HG03280 (cell line): Measurements from ENCODE around the gene ANO10.
"Not testable (repeated sequence)": the region's sequence is repeated elsewhere in the genome, so short reads cannot be mapped to it uniquely, and the experiment has no call there.

Experiments
- ATAC-seq: cut with Tn5 transposase; IDR thresholded peaks from one replicate; pipeline ENCODE4 v1.9.1; 2021; ENCODE audit warnings: mild to moderate bottlenecking, moderate library complexity; ENCODE audit not compliant: unreplicated experiment

ANO10 gene

DNA sequence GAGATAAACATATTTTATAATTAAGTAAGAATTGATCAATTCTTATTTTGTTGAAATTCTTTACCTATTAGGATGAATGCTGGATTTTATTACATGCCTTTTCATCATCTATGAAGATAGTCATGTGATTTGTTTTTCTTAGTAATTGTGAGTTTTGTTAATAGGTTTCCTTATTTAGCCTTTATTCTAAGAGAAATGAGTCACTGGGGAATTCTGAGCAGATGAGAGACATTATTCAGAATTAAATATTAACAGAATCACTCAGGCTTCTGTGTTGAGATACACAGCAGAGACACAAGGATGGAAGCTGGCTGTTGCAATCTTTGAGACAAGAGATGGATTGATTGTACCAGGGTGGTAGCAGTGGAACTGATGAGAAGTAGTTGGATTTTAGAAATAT lies 7.4 kb upstream of the ANO10 start:
- no peak for ATAC-seq

DNA sequence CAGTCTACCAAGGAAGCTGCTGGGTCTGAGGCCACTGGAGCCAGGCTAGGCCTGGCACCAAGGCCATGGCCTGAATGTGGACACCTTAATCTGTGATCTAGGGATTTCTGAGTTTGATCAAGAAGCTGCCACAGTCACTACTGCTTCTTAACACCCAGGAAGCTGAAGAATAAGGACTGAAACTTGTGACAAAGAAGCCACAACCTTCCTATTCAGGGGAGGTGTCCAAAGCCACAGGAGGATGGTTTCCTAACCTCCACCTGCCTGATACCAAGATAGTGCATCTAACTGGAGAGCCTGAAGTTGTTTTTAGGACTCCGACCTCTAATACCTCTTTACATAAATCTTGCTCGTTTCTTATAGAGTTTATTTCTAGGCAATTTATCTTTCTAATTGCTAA lies 5.5 kb upstream of the ANO10 start:
- ATAC-seq, result no peak

DNA sequence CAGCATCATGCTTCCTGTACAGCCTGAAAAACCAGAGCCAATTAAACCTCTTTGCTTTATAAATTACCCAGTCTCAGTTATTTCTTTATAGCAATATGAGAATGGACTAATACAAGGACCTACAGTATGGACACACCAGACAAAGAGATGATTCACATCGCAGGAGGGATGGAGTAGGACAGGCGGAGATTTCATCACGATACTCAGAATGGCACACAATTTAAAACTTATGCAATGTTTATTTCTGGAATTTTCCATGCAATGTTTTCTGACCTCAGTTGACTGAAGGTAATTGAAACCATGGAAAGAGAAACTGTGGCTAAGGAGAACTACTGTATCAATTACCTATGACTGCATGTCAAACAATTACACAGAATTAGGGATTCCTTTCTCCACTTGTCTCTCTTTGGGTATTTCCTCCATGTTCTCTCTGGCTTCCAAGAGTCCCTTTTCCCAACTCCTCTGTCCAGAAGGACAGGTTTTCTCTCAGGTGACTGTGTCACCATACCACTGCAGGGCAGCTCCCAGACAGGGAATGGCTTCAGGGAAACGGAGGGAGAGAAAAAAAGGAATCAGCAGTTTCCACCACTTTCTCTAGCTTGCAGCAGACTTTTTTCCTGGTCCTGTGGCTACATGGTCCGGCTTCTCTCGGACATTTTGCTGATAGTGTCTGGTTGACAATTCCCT lies 3.0 kb upstream of the ANO10 start:
- no peak for ATAC-seq

DNA sequence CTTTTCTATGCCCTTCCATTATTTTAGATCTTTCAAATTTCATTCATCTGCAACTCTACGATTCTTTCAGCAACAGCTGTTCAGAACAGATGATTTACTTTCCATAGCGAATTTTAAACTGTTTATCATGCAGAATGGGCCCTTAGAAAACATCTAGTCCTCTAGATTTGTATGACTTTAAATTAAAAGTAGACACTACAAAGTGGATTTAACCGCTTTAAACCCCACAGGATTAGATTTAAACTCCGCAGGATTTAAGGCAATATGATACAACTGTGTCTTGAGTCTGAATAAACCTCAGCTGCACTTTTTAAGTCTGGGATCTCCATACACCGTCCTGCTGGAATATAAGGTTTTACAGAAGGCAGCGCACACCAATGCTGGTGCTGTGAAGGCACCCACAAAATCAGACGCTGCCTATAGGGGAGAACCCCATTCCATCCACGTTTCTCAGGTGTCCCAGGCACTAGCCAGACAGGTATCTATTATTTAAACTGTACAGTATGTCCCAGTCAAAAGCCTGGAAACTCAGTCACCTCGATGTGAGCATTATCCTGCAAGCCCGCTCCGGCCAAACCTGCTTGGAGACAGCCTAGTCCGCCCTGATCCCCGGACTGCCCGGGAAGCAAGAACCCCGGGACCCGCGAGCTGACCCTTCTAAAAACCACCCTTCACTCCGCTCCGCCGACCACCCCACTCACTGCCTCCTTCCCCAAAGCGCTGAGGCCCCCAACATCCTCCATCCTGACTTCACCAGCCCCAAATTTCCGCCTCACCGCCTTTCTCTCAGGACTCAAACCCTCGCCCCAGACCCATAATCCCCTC lies 768 bp downstream of the ANO10 start:
- ATAC-seq, result no peak

DNA sequence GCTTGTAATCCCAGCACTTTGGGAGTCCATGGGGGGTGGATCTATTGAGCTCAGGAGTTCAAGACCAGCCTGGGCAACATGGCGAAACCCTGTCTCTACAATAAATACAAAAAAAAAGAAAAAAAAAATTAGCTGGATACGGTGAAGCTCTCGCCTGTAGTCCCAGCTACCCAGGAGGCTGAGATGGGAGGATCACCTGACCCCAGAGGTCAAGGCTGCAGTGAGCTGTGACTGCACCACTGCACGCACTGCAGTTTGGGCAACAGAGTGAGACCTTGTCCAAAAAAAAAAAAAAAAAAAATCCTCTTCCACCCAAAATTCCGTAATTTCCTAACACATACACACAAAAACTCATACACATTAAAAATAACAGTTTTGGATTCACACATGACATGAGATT lies 2.2 kb downstream of the ANO10 start:
- ATAC-seq, result no peak

DNA sequence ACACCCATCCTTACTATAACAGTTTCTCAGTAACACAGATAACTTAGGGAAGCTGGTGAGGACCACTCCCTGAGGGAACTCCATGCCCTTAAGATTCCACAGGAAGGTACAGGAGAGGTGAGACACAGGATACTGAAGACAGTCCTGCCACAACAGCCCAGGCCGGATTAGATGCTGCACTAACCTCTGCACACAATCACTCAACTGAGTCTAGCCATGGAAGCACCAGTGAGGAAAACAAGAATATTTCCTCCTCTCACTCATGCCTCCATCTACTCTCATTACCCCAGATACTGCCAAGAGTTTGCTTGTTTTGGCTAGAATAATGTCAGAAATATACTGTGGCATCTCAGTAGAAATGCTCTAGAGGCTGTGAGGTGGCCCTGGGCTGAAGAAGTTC lies 3.7 kb downstream of the ANO10 start:
- ATAC-seq, result no peak

DNA sequence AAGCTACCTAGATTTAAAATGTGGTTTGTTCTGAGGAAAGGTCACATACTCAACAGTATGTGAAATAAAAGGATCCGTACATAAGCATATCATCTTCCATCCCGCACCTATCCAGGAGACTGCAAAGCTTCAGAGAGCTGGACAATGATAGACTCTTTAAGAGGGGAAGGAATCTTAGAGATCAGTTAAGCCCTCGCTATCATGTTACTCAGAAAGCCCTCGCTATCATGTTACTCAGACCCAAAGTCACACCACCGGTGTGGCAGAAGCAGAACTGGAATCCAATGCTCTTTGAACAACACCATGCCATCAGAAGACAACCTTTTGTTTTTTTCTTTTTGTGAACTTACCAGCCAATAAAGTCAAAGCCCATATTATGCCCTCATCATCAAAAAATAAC lies 5.8 kb downstream of the ANO10 start:
- ATAC-seq, result no peak

DNA sequence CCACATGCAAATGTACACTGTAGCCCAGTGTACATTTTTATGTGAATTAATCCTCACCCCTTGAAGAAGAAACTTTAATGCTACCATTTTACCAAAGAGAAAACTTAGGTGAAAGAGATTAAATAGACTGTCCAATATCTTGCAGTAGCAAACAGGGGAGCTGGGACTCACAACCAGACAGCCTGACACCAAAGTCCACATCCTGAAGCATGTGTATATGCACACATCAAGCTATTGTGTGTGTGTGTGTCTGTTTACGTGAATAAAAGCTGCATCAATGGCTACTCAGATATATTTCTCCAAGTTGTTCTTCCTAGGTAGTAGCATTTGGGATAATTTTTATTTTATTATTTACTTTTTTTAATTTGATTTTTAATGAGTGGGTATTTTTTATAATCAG lies 6.7 kb downstream of the ANO10 start:
- no peak for ATAC-seq

DNA sequence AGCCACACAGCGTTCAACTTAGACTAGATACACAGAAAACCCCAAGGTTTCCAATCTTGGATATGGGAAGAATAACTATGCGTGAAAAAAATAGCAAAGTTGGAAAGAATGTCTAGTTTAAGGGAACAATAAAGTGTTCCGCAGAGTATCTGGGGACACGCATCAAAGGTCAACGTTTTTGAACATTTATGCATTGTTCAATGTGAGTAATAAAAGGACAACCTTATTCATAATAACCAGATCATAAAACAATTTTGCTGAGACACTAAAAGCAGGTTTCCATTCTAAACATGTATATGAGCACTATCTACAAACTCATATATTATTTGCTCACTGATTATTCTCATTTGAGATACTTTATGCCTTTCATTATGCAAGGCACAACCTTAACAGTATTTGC lies 7.8 kb downstream of the ANO10 start:
- no peak for ATAC-seq

DNA sequence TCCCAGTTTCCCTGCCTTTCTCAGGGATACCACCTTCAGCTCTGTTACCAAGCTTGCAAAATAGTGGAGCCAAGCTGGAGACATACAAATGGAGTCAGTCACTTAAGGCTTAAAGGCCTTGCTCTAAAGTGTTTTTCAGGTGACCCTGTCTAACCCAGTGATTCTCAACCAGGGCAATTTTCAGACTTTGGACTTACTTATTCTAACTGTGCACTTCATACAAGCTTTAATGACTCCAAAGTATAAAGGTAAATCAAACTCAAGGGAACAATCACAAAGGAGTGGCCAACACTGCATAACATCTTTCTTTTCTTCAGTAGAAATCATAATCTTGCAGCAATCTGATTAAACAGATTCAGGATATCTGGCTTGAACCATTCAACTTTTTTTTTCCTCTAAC lies 9.4 kb downstream of the ANO10 start:
- ATAC-seq, result no peak

DNA sequence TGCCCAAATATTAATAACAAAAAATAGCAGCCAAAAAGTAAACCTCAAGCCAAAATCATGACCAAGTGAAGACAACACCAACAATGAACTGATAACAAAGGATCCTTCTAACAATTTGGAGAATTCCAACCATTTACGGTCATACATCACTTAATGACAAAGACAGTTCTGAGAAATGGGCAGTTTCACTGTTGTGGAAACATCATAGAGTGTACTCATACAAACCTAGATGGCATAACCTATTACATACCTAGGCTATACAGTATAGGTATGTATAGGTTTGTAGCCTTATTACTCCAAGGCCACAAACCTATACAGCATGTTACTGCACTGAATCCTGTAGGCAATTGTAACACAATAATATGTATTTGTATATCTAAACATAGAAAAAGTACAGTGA lies 12.4 kb downstream of the ANO10 start:
- ATAC-seq, result no peak

DNA sequence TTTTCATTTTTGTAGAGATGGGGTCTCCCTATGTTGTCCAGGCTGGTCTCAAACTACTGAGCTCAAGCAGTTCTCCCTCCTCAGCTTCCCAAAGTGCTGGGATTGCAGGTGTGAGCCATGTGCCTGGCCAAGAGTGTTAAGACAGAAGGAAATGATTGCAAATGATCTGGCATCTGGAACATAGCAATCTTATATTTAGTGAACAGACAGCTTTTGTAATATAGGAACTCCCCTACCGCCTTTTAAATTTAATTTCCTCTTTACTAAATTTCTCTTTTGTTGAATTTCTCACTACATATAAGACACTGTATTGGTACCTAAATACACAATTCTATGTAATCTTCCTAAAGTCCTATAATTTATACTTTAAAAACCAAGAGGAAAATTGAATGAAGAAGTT lies 13.1 kb downstream of the ANO10 start:
- ATAC-seq, result no peak

DNA sequence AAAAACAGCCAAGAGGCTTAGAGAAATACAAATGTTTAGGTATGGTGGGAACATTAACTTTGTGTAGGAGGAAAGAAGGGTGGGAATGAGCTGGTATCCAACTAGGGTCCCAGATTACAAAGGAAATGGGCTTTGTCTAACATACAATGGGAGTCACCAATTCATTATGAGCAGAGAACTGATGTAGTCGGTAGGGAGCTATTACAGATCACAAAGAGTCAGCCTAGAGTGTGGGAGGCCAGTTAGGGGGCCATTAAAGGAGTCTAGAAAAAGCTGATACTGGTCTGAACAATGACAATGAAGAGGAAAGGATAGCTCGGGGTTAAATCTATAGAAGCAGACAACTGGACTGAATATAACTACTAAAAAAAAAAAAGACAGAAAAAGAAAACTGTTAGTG lies 15.5 kb downstream of the ANO10 start:
- no peak for ATAC-seq

DNA sequence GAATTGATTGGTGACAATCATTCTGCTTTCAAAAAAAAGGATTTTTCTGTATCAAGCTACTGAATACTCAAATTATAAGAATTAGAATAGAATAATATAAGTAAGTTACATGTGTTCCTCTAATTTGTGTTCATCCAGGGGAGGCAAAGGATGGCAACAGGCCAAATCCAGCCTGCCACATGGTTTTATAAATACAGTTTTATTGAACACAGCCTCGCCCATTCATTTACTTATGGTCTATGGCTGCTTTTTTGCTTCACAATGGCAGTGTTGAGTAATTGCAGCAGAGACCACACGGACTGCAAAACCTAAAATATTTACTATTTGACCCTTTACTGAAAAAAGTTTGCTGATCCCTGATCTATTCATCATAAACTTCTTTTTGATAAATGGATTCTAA lies 21.9 kb downstream of the ANO10 start:
- ATAC-seq, result not testable (repeated sequence)

DNA sequence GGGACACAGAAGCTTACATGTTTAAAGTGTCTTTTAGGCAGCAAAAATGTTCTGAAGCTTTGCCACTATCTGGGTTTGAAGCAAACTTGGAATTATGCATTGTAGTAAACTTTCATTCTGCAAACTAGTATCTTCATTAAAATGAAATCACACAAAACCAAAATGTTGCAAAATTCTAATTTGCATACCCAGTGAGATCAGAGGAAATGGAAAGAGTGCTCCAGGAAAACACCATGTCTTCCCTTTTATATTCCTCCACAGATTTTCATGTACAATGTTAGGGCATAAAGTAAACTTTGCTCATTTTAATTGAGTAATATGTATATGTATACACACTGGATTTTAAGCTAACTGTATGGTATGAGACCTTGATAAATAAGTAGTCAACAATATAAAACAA lies 23.9 kb downstream of the ANO10 start:
- no peak for ATAC-seq

DNA sequence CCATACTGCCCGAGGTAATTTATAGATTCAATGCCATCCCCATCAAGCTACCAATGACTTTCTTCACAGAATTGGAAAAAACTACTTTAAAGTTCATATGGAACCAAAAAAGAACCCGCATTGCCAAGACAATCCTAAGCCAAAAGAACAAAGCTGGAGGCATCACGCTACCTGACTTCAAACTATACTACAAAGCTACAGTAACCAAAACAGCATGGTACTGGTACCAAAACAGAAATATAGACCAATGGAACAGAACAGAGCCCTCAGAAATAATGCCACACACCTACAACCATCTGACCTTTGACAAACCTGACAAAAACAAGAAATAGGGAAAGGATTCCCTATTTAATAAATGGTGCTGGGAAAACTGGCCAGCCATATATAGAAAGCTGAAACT lies 25.6 kb downstream of the ANO10 start:
- not testable (repeated sequence) for ATAC-seq

DNA sequence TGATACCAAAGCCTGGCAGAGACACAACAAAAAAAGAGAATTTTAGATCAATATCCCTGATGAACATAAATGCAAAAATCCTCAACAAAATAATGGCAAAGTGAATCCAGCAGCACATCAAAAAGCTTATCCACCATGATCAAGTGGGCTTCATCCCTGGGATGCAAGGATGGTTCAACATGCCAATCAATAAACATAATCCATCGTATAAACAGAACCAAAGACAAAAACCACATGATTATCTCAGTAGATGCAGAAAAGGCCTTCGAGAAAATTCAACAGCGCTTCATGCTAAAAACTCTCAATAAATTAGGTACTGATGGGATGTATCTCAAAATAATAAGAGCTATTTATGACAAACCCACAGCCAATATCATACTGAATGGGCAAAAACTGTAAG lies 26.5 kb downstream of the ANO10 start:
- ATAC-seq, result not testable (repeated sequence)

DNA sequence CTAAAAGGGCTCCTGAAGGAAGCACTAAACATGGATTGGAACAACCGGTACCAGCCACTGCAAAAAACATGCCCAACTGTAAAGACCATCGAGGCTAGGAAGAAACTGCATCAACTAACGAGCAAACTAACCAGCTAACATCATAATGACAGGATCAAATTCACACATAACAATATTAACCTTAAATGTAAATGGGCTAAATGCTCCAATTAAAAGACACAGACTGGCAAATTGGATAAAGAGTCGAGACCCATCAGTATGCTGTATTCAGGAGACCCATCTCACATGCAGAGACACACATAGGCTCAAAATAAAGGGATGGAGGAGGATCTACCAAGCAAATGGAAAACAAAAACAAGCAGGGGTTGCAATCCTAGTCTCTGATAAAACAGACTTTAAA lies 28.2 kb downstream of the ANO10 start:
- not testable (repeated sequence) for ATAC-seq

DNA sequence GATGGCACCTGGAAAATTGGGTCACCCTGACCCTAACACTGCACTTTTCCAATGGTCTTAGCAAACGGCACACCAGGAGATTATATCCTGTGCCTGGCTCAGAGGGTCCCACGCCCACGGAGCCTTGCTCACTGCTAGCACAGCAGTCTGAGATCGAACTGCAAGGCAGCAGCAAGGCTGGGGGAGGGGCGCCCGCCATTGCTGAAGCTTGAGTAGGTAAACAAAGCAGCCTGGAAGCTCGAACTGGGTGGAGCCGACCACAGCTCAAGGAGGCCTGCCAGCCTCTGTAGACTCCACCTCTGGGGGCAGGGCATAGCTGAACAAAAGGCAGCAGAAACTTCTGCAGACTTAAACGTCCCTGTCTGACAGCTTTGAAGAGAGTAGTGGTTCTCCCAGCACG lies 29.9 kb downstream of the ANO10 start:
- ATAC-seq, result not testable (repeated sequence)

DNA sequence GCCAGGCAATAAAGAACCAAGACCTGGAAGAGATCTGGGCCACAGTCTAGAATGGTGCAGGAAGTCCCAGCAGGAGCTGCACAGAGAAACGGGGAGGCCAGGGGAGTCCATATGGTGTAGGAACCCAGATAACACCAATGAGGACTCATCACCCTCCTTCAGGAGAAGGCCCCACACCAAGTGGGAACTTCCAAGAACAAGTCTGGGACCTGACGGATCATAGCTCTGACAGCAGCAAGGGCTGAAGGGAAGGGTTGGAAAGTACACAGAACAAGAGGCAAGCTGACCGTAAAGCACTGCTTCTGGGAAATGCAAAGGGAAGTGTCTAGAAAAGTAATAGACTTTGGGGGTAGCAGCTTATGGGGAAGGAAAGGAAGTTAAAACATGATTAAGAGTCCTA lies 34.5 kb downstream of the ANO10 start:
- ATAC-seq, result no peak

DNA sequence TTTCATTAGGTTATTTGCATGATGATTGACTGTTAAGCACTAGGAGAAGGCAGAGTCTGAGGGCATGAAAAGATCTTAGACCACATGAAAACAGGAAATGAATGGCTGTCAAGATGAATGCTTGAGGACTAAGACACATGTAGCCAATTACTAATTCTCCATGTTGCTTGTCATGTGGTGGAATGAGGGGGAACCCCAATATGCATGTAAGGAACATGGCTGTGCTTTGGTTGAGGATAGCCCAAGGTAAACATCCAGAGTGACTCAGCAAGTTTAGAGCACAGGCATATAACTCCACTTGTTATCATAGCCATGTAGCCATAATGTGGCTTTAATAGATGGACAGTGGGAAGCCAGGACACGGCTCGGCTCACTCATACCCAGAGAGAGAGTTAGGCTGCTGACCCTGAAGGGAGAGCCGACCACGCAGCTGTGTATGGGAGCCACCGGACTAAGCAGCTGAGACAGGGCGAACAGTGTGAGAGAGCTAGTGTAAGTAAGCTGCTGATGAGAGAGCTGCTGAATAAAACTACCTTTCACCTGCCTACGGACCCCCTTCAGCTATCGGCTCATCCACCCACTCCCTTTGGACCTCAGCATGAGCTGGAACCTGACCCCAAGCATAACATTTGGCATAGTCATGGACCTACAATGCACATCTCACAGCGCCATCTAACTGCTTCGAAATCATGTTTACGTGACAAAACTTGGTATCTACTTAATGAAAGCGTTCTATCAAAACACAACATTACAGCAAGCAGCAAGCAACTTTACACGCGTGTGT lies 37.6 kb downstream of the ANO10 start:
- ATAC-seq, result no peak

DNA sequence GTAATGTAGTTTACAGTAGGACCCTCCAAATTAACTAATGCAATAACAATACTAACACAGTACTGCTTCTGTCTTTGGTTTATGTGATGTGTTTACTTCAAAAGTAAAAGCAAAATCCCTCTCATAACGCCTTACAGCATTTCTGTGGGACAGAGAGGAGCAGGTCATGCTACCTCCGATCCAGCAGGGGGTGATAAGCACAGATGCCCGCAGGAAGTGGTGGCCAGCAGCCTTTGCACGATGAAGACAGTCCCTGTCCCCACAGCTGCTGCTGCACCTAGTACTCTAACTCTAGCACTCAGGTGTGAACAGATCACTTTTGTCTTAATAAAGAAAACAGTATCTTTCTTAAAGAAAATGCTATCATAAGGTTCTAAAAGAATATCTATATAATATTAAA lies 38.3 kb downstream of the ANO10 start:
- ATAC-seq, result no peak
